Umbilical cord (tissue), 2 donors: Measurements from ENCODE around the gene DDR2. TPM values are rescaled to one million over a fixed set of nuclear protein-coding genes. Genes with fewer than 3 reads are reported as not detected.

Experiments used
- DNase-seq: peaks from one replicate; pipeline ENCODE4 v3.0.0-alpha.2; 2015; ENCODE audit warnings: low spot score
- total RNA-seq: library from RNA; depleted of rRNA; stranded (reverse); fragments of >200 nt; gene quantifications from one replicate; pipeline ENCODE4 v1.2.3, GENCODE V29; 2014; ENCODE audit warnings: low replicate concordance; ENCODE audit not compliant: insufficient read depth

DDR2 gene
- total RNA-seq, 1 donor from 2014 or later = 69.6 TPM

GRCh38 chr1:162696286-162696862, 64.1 kb downstream of the DDR2 start:
- peak; percentile 99 for DNase-seq

GRCh38 chr1:162697140-162697895, 65.1 kb downstream of the DDR2 start:
- DNase-seq = no peak

DNA sequence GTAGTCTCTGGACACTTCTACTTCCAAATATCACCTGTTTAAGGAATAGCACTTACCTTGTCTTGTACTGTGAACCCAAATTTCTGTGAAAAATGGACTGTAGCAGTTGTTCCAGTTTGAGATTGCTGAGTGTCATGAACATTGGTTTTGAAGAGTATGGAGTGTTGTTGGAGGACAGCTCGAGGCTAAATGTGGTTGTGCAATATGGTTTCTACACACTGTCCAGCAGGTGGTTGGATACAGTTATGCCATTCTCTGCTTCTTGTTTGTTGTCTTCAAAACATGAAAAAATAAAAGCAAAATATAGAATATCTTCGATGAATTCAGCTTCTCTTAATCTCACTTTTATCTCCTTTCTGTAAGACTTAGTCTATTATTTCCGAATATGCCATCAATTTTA, 67.1 kb downstream of the DDR2 start:
- DNase-seq = no peak

- DNase-seq = no peak
Measured at GRCh38 chr1:162700131-162700530, 67.9 kb downstream of the DDR2 start.

- DNase-seq = no peak
Measured at GRCh38 chr1:162701286-162701685, 69.0 kb downstream of the DDR2 start.

DNA sequence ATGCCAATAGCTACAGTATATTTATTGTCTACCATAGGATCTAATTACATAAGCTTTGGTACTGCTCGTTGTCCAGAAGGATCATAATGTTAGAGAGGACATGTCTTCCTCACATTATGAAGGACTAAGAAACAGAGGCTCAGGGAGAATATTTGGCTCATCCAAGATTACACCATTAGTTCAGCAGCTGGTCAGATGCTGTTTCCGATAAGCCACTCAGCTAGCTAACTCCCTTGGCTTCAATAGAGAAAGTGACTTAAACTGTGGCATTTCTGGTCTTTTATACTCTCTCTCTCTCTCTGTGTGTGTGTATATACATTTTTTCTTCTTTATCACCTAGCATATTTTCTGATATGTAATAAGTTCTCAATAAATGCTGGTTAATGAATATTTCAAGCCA, 70.4 kb downstream of the DDR2 start:
- DNase-seq = no peak

GRCh38 chr1:162703708-162704107, 71.4 kb downstream of the DDR2 start:
- no peak for DNase-seq

GRCh38 chr1:162704673-162705424, 72.6 kb downstream of the DDR2 start:
- DNase-seq = no peak

DNA sequence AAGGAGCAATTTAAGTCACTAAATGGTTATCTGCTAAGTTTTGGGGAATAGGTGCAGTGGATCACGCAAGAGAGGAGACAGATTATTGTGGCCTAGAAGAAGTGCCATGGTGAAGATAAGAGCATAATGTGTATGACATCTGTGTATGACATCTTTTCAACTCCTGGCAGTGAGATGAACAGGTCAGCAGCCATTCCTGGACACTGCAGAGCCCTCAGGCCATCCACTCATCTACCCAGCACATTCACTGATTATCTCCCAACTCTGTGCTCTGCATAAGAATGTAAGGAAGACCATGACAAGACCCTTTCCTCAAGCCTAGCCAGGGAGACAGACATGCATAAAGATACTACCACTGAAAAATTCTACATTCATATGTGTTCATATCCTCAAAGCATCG, 73.7 kb downstream of the DDR2 start:
- no peak for DNase-seq

GRCh38 chr1:162706606-162707005, 74.3 kb downstream of the DDR2 start:
- DNase-seq = no peak

DNA sequence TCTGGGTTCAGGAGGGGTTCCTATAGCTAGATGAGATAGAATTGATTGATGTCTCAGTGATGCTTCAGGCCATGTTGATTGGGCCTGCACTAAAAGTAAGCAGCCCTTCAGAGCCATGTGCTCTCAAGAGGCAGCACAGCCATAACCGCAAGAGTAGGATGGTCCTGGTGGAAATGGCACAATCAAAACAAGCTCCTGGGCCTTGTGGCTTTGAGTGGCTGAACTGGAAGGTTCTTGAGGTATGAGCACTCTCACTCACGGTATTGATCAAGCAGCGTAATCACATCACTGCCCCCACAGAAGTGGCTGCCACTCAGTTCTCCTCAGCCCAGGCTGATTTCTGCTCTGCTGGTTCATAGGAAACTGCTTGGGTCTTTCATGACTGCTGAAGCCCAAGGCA, 76.0 kb downstream of the DDR2 start:
- no peak for DNase-seq

GRCh38 chr1:162709132-162709860, 77.0 kb downstream of the DDR2 start:
- no peak for DNase-seq

- DNase-seq = no peak
Measured at GRCh38 chr1:162709870-162710269, 77.6 kb downstream of the DDR2 start.

GRCh38 chr1:162710345-162710744, 78.1 kb downstream of the DDR2 start:
- DNase-seq = peak; percentile 68

DNA sequence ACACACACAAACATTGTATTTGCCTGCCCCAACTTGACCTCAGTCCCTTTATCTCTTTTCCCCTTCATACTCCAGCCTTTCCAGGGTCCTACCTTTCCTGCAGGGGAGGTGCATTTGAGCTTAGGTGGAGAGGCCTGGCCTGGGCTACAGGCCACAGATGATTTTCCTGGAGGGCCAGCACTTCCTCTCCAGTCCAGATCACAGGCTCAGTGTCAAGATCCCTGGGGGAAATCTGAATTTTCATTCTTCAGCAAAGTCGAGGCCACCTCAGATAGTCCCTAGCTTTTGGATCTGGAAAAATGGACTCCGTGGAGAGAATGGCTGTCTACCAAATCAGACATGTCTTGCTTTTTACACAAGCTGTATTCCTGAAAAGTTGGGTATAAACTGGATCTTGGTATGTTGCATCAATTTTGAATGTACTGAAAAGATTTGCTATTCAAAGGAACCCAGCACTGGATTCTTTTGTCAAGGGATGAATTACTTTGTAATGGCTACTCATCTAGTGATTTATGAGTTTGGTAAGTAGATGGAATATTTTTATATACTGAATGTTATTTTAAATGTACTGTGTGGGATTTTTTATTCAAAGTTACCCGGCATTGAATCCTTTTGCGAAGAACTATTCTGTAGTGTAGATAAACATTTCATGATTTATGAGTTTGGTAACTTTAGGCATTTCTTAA, 78.7 kb downstream of the DDR2 start:
- DNase-seq = peak; percentile 33

DNA sequence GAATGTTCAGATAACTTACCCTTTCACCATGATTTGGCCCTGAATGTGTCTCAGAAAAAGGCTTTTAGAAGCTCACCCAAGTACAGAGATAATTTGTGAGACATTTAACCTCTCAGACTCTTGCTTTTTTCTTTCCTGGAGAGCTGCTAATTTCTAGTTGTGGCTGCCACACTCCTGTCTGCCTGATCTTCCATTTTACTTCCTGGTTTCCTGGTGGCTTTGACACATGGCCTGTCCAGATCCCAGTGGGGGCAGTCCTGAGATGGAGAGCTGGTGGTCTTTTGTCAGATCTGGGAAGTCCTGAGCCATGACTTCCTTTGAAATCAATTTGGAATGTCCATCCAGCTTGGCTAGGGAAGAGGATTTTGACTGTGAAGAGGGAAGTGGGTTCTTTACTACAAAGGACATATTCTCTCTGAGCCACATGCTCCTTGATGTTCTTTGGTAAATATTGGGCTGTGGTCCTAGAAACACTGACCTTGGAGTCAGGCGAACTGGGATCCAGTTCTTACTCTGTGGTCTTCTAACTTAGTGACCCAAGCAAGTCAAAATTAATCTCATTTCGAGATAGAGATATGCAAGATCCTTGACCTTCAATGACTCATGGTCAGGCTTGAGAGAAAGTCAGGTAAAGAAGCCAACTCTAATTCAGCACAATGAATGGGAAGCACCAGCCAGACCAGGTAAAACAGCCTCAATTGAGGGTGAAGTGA, 80.2 kb downstream of the DDR2 start:
- no peak for DNase-seq

- no peak for DNase-seq
Measured at GRCh38 chr1:162716123-162716522, 83.9 kb downstream of the DDR2 start.

DNA sequence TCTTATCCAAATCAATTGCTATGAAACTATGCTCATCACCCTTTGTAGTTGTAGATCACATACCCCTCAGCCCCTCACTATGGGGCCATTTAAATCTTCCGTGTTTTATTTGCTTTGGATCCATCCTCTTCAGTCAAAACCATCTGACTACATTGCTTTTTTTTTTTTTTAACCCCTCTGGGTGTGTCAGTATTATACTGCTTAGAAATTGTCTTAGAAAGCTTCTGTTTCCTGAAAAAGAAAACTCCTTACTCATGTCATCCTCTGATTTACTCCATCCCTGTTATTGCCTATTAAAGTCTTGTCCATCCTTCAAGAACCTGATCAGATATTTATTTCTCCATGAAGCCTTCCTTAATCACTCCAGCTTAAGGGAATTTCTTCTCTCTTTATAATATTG, 84.3 kb downstream of the DDR2 start:
- DNase-seq = no peak

GRCh38 chr1:162717548-162718184, 85.4 kb downstream of the DDR2 start:
- no peak for DNase-seq

DNA sequence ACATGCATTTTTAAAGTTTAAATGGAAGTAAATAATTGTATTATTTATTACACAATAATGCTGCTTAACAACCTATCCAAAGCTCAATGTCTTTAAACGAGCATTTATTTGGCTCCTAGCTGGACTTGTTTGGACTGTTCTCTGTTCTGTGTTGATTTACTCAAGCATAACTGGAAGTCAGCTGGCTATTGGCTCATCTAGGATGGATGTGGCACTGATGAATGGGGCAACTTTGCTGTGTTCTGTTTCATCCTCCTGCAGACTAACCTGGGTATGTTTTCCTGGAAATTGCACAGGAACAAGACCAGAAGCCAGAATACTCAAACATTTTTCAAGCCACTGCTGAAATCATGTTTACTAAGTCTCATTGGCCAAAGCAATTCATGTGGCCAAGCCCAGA, 87.4 kb downstream of the DDR2 start:
- DNase-seq = no peak
